Measurements from ENCODE around the gene CD209.

CD209 gene

GRCh38 chr19:7701654-7702457 is 45.5 kb downstream of the CD209 start, which contains the start of gene FCER2:
Gene FCER2 (minus strand): TSS chr19:7702131. CDS start chr19:7699760, 2,371 bp downstream.
- TF ChIP-seq ZNF70 (CRISPR knock-in tag; IDR thresholded peaks at IDR 0.05) (no peak), TOX (CRISPR knock-in tag; IDR thresholded peaks at IDR 0.05; ENCODE audit: borderline replicate concordance) (no peak), POU6F1 (CRISPR knock-in tag; IDR thresholded peaks at IDR 0.05; ENCODE audit: borderline replicate concordance, low read depth) (no peak), ZNF8 (CRISPR knock-in tag; IDR thresholded peaks at IDR 0.05) (no peak), BACH2 (CRISPR knock-in tag; IDR thresholded peaks at IDR 0.05; ENCODE audit: borderline replicate concordance) (no peak), ZNF565 (CRISPR knock-in tag; conservative IDR thresholded peaks at IDR 0.05; ENCODE audit: low read depth) (no peak), GLIS3 (CRISPR knock-in tag; IDR thresholded peaks at IDR 0.05) (no peak), SNAI2 (CRISPR knock-in tag; IDR thresholded peaks at IDR 0.05) (no peak), ZC3H10 (CRISPR knock-in tag; IDR thresholded peaks at IDR 0.05) (no peak), ISL1 (CRISPR knock-in tag; IDR thresholded peaks at IDR 0.05) (no peak), ARNTL (CRISPR knock-in tag; IDR thresholded peaks at IDR 0.05; ENCODE audit: borderline replicate concordance, low read depth) (no peak), PATZ1 (CRISPR knock-in tag; IDR thresholded peaks at IDR 0.05; ENCODE audit: borderline replicate concordance) (no peak), TCF4 (CRISPR knock-in tag; IDR thresholded peaks at IDR 0.05; ENCODE audit: borderline replicate concordance) (no peak), PPARA (CRISPR knock-in tag; IDR thresholded peaks at IDR 0.05; ENCODE audit: borderline replicate concordance) (no peak), TSHZ2 (CRISPR knock-in tag; IDR thresholded peaks at IDR 0.05) (no peak), CSDC2 (CRISPR knock-in tag; IDR thresholded peaks at IDR 0.05) (no peak)
- no peak for ATAC-seq

GRCh38 chr19:7701049-7701653 is 46.2 kb downstream of the CD209 start:
- ATAC-seq, result no peak
- TF ChIP-seq ZNF565 (CRISPR knock-in tag; conservative IDR thresholded peaks at IDR 0.05; ENCODE audit: low read depth), result no peak
- TF ChIP-seq BACH2 (CRISPR knock-in tag; IDR thresholded peaks at IDR 0.05; ENCODE audit: borderline replicate concordance), result no peak

- TF ChIP-seq BACH2 (CRISPR knock-in tag; IDR thresholded peaks at IDR 0.05; ENCODE audit: borderline replicate concordance) (no peak), ZFP30 (CRISPR knock-in tag; IDR thresholded peaks at IDR 0.05) (no peak), SNAI2 (CRISPR knock-in tag; IDR thresholded peaks at IDR 0.05) (no peak), OSR1 (CRISPR knock-in tag; IDR thresholded peaks at IDR 0.05) (no peak)
- ATAC-seq, result no peak
Observed at GRCh38 chr19:7699417-7700401, 47.6 kb downstream of the CD209 start.

GRCh38 chr19:7699003-7699402 is 48.3 kb downstream of the CD209 start:
- TF ChIP-seq ZFP30 (CRISPR knock-in tag; IDR thresholded peaks at IDR 0.05) (no peak), CSDC2 (CRISPR knock-in tag; IDR thresholded peaks at IDR 0.05) (no peak), ZNF8 (CRISPR knock-in tag; IDR thresholded peaks at IDR 0.05) (no peak), ISL1 (CRISPR knock-in tag; IDR thresholded peaks at IDR 0.05) (no peak), ZNF70 (CRISPR knock-in tag; IDR thresholded peaks at IDR 0.05) (no peak), POU6F1 (CRISPR knock-in tag; IDR thresholded peaks at IDR 0.05; ENCODE audit: borderline replicate concordance, low read depth) (no peak), ZC3H10 (CRISPR knock-in tag; IDR thresholded peaks at IDR 0.05) (no peak), PPARA (CRISPR knock-in tag; IDR thresholded peaks at IDR 0.05; ENCODE audit: borderline replicate concordance) (no peak), OSR1 (CRISPR knock-in tag; IDR thresholded peaks at IDR 0.05) (no peak)
- ATAC-seq, result peak; percentile 18; the same call in 1 of the 3 replicates
